Measurements from ENCODE around the gene VSTM2B.
"Not testable (repeated sequence)": the region's sequence is repeated elsewhere in the genome, so short reads cannot be mapped to it uniquely, and the experiment has no call there.

VSTM2B gene

GRCh38 chr19:29525901-29526729 is at the start of gene VSTM2B:
VSTM2B (plus strand) TSS chr19:29525994; CDS start chr19:29526584, 590 bp downstream.
- no peak for DNase-seq

GRCh38 chr19:29476528-29476927 is 49.3 kb upstream of the VSTM2B start:
- no peak for DNase-seq

- no peak for DNase-seq
Observed at GRCh38 chr19:29477831-29478577, 47.8 kb upstream of the VSTM2B start.

- peak; percentile 35 for DNase-seq
Observed at GRCh38 chr19:29478578-29479565, 46.9 kb upstream of the VSTM2B start.

- no peak for DNase-seq
Observed at GRCh38 chr19:29479941-29480340, 45.9 kb upstream of the VSTM2B start.

GRCh38 chr19:29480507-29480906 is 45.3 kb upstream of the VSTM2B start:
- DNase-seq = no peak

GRCh38 chr19:29482855-29483640 is 42.7 kb upstream of the VSTM2B start:
- no peak for DNase-seq

GRCh38 chr19:29483641-29483920 is 42.2 kb upstream of the VSTM2B start:
- DNase-seq = no peak

GRCh38 chr19:29483944-29484581 is 41.7 kb upstream of the VSTM2B start:
- no peak for DNase-seq

GRCh38 chr19:29484876-29485275 is 40.9 kb upstream of the VSTM2B start:
- no peak for DNase-seq

- no peak for DNase-seq
Observed at GRCh38 chr19:29485293-29485692, 40.5 kb upstream of the VSTM2B start.

- not testable (repeated sequence) for DNase-seq
Observed at GRCh38 chr19:29486961-29487360, 38.8 kb upstream of the VSTM2B start.

GRCh38 chr19:29487432-29487831 is 38.4 kb upstream of the VSTM2B start:
- DNase-seq = no peak

- no peak for DNase-seq
Observed at GRCh38 chr19:29488316-29488715, 37.5 kb upstream of the VSTM2B start.

- no peak for DNase-seq
Observed at GRCh38 chr19:29489172-29489951, 36.4 kb upstream of the VSTM2B start.

GRCh38 chr19:29491491-29491890 is 34.3 kb upstream of the VSTM2B start:
- no peak for DNase-seq

GRCh38 chr19:29491995-29492577 is 33.7 kb upstream of the VSTM2B start:
- DNase-seq = no peak

GRCh38 chr19:29492769-29493168 is 33.0 kb upstream of the VSTM2B start:
- DNase-seq = no peak

GRCh38 chr19:29495091-29495490 is 30.7 kb upstream of the VSTM2B start:
- no peak for DNase-seq

- DNase-seq = no peak
Observed at GRCh38 chr19:29495901-29496441, 29.8 kb upstream of the VSTM2B start.
